GM10266 (cell line): ENCODE data around the gene TTF2.

Experiments used
- DNase-seq: peaks from one replicate; pipeline ENCODE4 v3.0.0; 2012; ENCODE audit errors: extremely low spot score
- CTCF ChIP-seq: IDR thresholded peaks from 2 replicates; pipeline ENCODE4 v1.5.1; 2012; ENCODE audit warnings: mild to moderate bottlenecking, low read depth; ENCODE audit not compliant: control insufficient read depth, insufficient read depth; ENCODE audit errors: missing control alignments

The TTF2 gene

GRCh38 chr1:117120774-117121588 lies 60.9 kb downstream of the TTF2 start:
- DNase-seq = no peak
- no peak for TF ChIP-seq CTCF

- DNase-seq = peak; percentile 89
- peak; percentile 72 for TF ChIP-seq CTCF
Measured at GRCh38 chr1:117121589-117122329, 61.6 kb downstream of the TTF2 start, which contains the start of gene TRIM45. Gene TRIM45 (minus strand): TSS chr1:117121749. CDS start chr1:117121201, 548 bp downstream.

GRCh38 chr1:117122330-117123025 lies 62.4 kb downstream of the TTF2 start:
- DNase-seq = no peak
- no peak for TF ChIP-seq CTCF

GRCh38 chr1:117123274-117123673 lies 63.1 kb downstream of the TTF2 start:
- DNase-seq = no peak
- no peak for TF ChIP-seq CTCF

- no peak for DNase-seq
- no peak for TF ChIP-seq CTCF
Measured at GRCh38 chr1:117124661-117125060, 64.5 kb downstream of the TTF2 start.

- no peak for DNase-seq
- TF ChIP-seq CTCF = no peak
Measured at GRCh38 chr1:117127795-117128194, 67.7 kb downstream of the TTF2 start.
